Adipocyte (in vitro differentiated cells): ENCODE results near the gene AGPS.
"Not testable (repeated sequence)": the region's sequence is repeated elsewhere in the genome, so short reads cannot be mapped to it uniquely, and the experiment has no call there.

Source experiments
- DNase-seq: peaks from one replicate; pipeline ENCODE4 v3.0.0-alpha.2; 2015; ENCODE audit warnings: low read depth
- H3K27me3 ChIP-seq: replicated peaks from 2 replicates; pipeline ENCODE4 v1.7.0; 2013; ENCODE audit warnings: mild to moderate bottlenecking, low read length, moderate library complexity; ENCODE audit not compliant: control insufficient read depth, insufficient read depth
- H3K36me3 ChIP-seq: 2 replicates; pipeline ENCODE4 v1.7.0; 2013; ENCODE audit warnings: low read length, mild to moderate bottlenecking, moderate library complexity; ENCODE audit not compliant: control insufficient read depth, insufficient read depth, severe bottlenecking
- H3K4me1 ChIP-seq: 2 replicates; pipeline ENCODE4 v1.7.0; 2013; ENCODE audit warnings: mild to moderate bottlenecking, low read length, moderate library complexity; ENCODE audit not compliant: control insufficient read depth, insufficient read depth
- H3K4me3 ChIP-seq: 2 replicates; pipeline ENCODE4 v1.7.0; 2013; ENCODE audit warnings: mild to moderate bottlenecking, low read length, moderate library complexity
- H3K9ac ChIP-seq: 2 replicates; pipeline ENCODE4 v1.7.0; 2013; ENCODE audit warnings: mild to moderate bottlenecking, low read length, moderate library complexity
- H3K9me3 ChIP-seq: 2 replicates; pipeline ENCODE4 v1.7.0; 2013; ENCODE audit warnings: mild to moderate bottlenecking, low read length, moderate library complexity; ENCODE audit not compliant: control insufficient read depth

The AGPS gene

GRCh38 chr2:177476897-177477296 is 84.3 kb downstream of the AGPS start:
- peaks cover 34% of the 10 kb centered on the region for H3K9me3 ChIP-seq
- no peak overlapping the region for H3K9ac ChIP-seq
- DNase-seq, result no peak
- no peaks in the 10 kb centered on the region for H3K27me3 ChIP-seq
- peaks cover 14% of the 10 kb centered on the region for H3K4me1 ChIP-seq
- no peak overlapping the region for H3K4me3 ChIP-seq
- H3K36me3 ChIP-seq, result peaks cover 31% of the 10 kb centered on the region

GRCh38 chr2:177478029-177478428 is 85.5 kb downstream of the AGPS start:
- no peak overlapping the region for H3K9ac ChIP-seq
- H3K36me3 ChIP-seq, result peaks cover 28% of the 10 kb centered on the region
- DNase-seq, result no peak
- peaks cover 14% of the 10 kb centered on the region for H3K4me1 ChIP-seq
- H3K4me3 ChIP-seq, result peak overlapping the region; percentile 26
- H3K9me3 ChIP-seq, result peaks cover 23% of the 10 kb centered on the region
- H3K27me3 ChIP-seq, result no peaks in the 10 kb centered on the region

GRCh38 chr2:177478907-177479306 is 86.3 kb downstream of the AGPS start:
- Histone ChIP-seq H3K36me3 (peaks cover 22% of the 10 kb centered on the region), H3K9me3 (peaks cover 23% of the 10 kb centered on the region), H3K4me3 (no peak overlapping the region), H3K9ac (no peak overlapping the region), H3K27me3 (no peaks in the 10 kb centered on the region), H3K4me1 (peaks cover 14% of the 10 kb centered on the region)
- no peak for DNase-seq

GRCh38 chr2:177482195-177482594 is 89.6 kb downstream of the AGPS start:
- Histone ChIP-seq H3K4me1 (no peaks in the 10 kb centered on the region), H3K4me3 (no peak overlapping the region), H3K9ac (no peak overlapping the region), H3K27me3 (no peaks in the 10 kb centered on the region), H3K9me3 (peaks cover 18% of the 10 kb centered on the region), H3K36me3 (peaks cover 25% of the 10 kb centered on the region)
- no peak for DNase-seq

GRCh38 chr2:177483531-177483930 is 91.0 kb downstream of the AGPS start:
- Histone ChIP-seq H3K27me3 (no peaks in the 10 kb centered on the region), H3K4me1 (no peaks in the 10 kb centered on the region), H3K4me3 (no peak overlapping the region), H3K9me3 (peaks cover 6% of the 10 kb centered on the region), H3K36me3 (peaks cover 12% of the 10 kb centered on the region), H3K9ac (no peak overlapping the region)
- no peak for DNase-seq

- H3K4me1 ChIP-seq, result no peaks in the 10 kb centered on the region
- no peaks in the 10 kb centered on the region for H3K27me3 ChIP-seq
- peak; percentile 6 for DNase-seq
- H3K4me3 ChIP-seq, result no peak overlapping the region
- H3K36me3 ChIP-seq, result peaks cover 12% of the 10 kb centered on the region
- no peaks in the 10 kb centered on the region for H3K9me3 ChIP-seq
- no peak overlapping the region for H3K9ac ChIP-seq
Measured at GRCh38 chr2:177484180-177484795, 91.7 kb downstream of the AGPS start.

- not testable (repeated sequence) for H3K9me3 ChIP-seq, H3K9ac ChIP-seq, DNase-seq, H3K27me3 ChIP-seq, H3K4me3 ChIP-seq, H3K4me1 ChIP-seq
- H3K36me3 ChIP-seq, result peaks cover 12% of the 10 kb centered on the region
Measured at GRCh38 chr2:177485657-177486056, 93.1 kb downstream of the AGPS start.

GRCh38 chr2:177489719-177490301 is 97.2 kb downstream of the AGPS start:
- Histone ChIP-seq H3K9me3 (no peaks in the 10 kb centered on the region), H3K36me3 (peaks cover 27% of the 10 kb centered on the region), H3K4me1 (no peaks in the 10 kb centered on the region), H3K4me3 (no peak overlapping the region), H3K27me3 (no peaks in the 10 kb centered on the region), H3K9ac (no peak overlapping the region)
- DNase-seq, result peak; percentile 62

GRCh38 chr2:177495945-177496344 is 103.4 kb downstream of the AGPS start:
- no peaks in the 10 kb centered on the region for H3K27me3 ChIP-seq
- H3K9ac ChIP-seq, result no peak overlapping the region
- H3K4me3 ChIP-seq, result no peak overlapping the region
- peaks cover 31% of the 10 kb centered on the region for H3K36me3 ChIP-seq
- DNase-seq, result no peak
- no peaks in the 10 kb centered on the region for H3K9me3 ChIP-seq
- H3K4me1 ChIP-seq, result no peaks in the 10 kb centered on the region

- Histone ChIP-seq H3K27me3 (no peaks in the 10 kb centered on the region), H3K4me3 (no peak overlapping the region), H3K9me3 (no peaks in the 10 kb centered on the region), H3K9ac (no peak overlapping the region), H3K36me3 (peaks cover 33% of the 10 kb centered on the region), H3K4me1 (no peaks in the 10 kb centered on the region)
- no peak for DNase-seq
Measured at GRCh38 chr2:177496921-177497320, 104.3 kb downstream of the AGPS start.

GRCh38 chr2:177501186-177501585 is 108.6 kb downstream of the AGPS start:
- no peak overlapping the region for H3K9ac ChIP-seq
- H3K36me3 ChIP-seq, result peaks cover 26% of the 10 kb centered on the region
- DNase-seq, result no peak
- H3K27me3 ChIP-seq, result no peaks in the 10 kb centered on the region
- no peaks in the 10 kb centered on the region for H3K9me3 ChIP-seq
- no peaks in the 10 kb centered on the region for H3K4me1 ChIP-seq
- no peak overlapping the region for H3K4me3 ChIP-seq

- DNase-seq, result no peak
- no peak overlapping the region for H3K4me3 ChIP-seq
- no peaks in the 10 kb centered on the region for H3K4me1 ChIP-seq
- H3K27me3 ChIP-seq, result no peaks in the 10 kb centered on the region
- no peak overlapping the region for H3K9ac ChIP-seq
- H3K36me3 ChIP-seq, result peaks cover 39% of the 10 kb centered on the region
- no peaks in the 10 kb centered on the region for H3K9me3 ChIP-seq
Measured at GRCh38 chr2:177506505-177506904, 113.9 kb downstream of the AGPS start.
